SK-N-SH treated with all-trans-retinoic acid at 6 μM for 48 hours (cell line): ENCODE results near the gene KLHL29.

Experiments
- ARNTL ChIP-seq: fragments of 450-650 bp; formaldehyde crosslinking; IDR thresholded peaks from 2 replicates; pipeline ENCODE4 v1.5.0; 2020; ENCODE audit warnings: low read depth, mild to moderate bottlenecking, moderate library complexity, borderline replicate concordance
- BACH2 ChIP-seq: fragments of 250-450 bp; sonication (Bioruptor Pico); IDR thresholded peaks from 2 replicates; pipeline ENCODE4 v1.9.0; 2021; ENCODE audit warnings: mild to moderate bottlenecking, borderline replicate concordance
- CSRNP3 ChIP-seq: fragments of 250-450 bp; sonication (Bioruptor Pico); IDR thresholded peaks from 2 replicates; pipeline ENCODE4 v1.5.1; 2021; ENCODE audit warnings: mild to moderate bottlenecking, moderate library complexity
- PATZ1 ChIP-seq: fragments of 250-450 bp; sonication (Bioruptor Pico); IDR thresholded peaks from 2 replicates; pipeline ENCODE4 v1.8.0; 2020; ENCODE audit warnings: mild to moderate bottlenecking, moderate library complexity, borderline replicate concordance
- TCF4 ChIP-seq: fragments of 250-450 bp; sonication (Bioruptor Pico); IDR thresholded peaks from 2 replicates; pipeline ENCODE4 v1.8.0; 2021; ENCODE audit warnings: mild to moderate bottlenecking, moderate library complexity, borderline replicate concordance
- TOX ChIP-seq: fragments of 250-450 bp; sonication (Bioruptor Pico); IDR thresholded peaks from 2 replicates; pipeline ENCODE4 v1.8.0; 2021; ENCODE audit warnings: mild to moderate bottlenecking, moderate library complexity, borderline replicate concordance
- TSHZ2 ChIP-seq: fragments of 250-450 bp; sonication (Bioruptor Pico); IDR thresholded peaks from 2 replicates; pipeline ENCODE4 v1.5.0; 2020; ENCODE audit warnings: mild to moderate bottlenecking, moderate library complexity
- ZC3H10 ChIP-seq: fragments of 250-450 bp; sonication (Bioruptor Pico); IDR thresholded peaks from 2 replicates; pipeline ENCODE4 v1.5.1; 2021; ENCODE audit warnings: mild to moderate bottlenecking, moderate library complexity
- ZFP3 ChIP-seq: fragments of 250-450 bp; sonication (Bioruptor Pico); IDR thresholded peaks from 2 replicates; pipeline ENCODE4 v1.5.0; 2020; ENCODE audit warnings: mild to moderate bottlenecking, moderate library complexity
- ZFP30 ChIP-seq: fragments of 450-650 bp; formaldehyde crosslinking; IDR thresholded peaks from 2 replicates; pipeline ENCODE4 v1.5.0; 2022; ENCODE audit warnings: mild to moderate bottlenecking, moderate library complexity
- ZNF565 ChIP-seq: fragments of 450-650 bp; formaldehyde crosslinking; conservative IDR thresholded peaks from 2 replicates; pipeline ENCODE4 v1.5.0; 2020; ENCODE audit warnings: low read depth, mild to moderate bottlenecking, moderate library complexity

- no peak for TF ChIP-seq BACH2 (CRISPR knock-in tag)
- TF ChIP-seq TOX (CRISPR knock-in tag) = no peak
- TF ChIP-seq PATZ1 (CRISPR knock-in tag) = no peak
- no peak for TF ChIP-seq CSRNP3 (CRISPR knock-in tag)
- no peak for TF ChIP-seq TSHZ2 (CRISPR knock-in tag)
- no peak for TF ChIP-seq TCF4 (CRISPR knock-in tag)
- no peak for TF ChIP-seq ZFP30 (CRISPR knock-in tag)
- TF ChIP-seq ZC3H10 (CRISPR knock-in tag) = no peak
- TF ChIP-seq ZFP3 (CRISPR knock-in tag) = no peak
- no peak for TF ChIP-seq ZNF565 (CRISPR knock-in tag)
- no peak for TF ChIP-seq ARNTL (CRISPR knock-in tag)
Measured at GRCh38 chr2:23387221-23387550, 2.2 kb downstream of the KLHL29 start.
